HepG2 (cell line): ENCODE data around the gene SDK2. TPM values are rescaled to one million over a fixed set of nuclear protein-coding genes. Genes with fewer than 3 reads are reported as not detected.

Experiments used
- ATAC-seq: fragments of 200-7000 bp; cut with Tn5 transposase; 3 replicates; pipeline ENCODE4 v1.9.1; 2020; ENCODE audit warnings: mild to moderate bottlenecking, moderate library complexity
- BruUV-seq: library from RNA; stranded (reverse); fragments of 400-500 nt; replicated peaks from 2 replicates; lab custom pipeline; 2021; lab: Mats Ljungman, UMichigan
- CTCF ChIA-PET: fragments of 300-600 bp; formaldehyde crosslinking; extraction: SDS; loops from one replicate; lab custom pipeline; 2021; ENCODE audit warnings: low total read pairs, inconsistent platforms, low intra/inter-chr PET ratio; lab: Yijun Ruan, JAX
- POLR2A ChIA-PET: fragments of 350-600 bp; sonication (Branson Sonifier 250); formaldehyde crosslinking; loops from one replicate; lab custom pipeline; 2020; ENCODE audit warnings: antibody characterized with exemption, inconsistent platforms; lab: Yijun Ruan, JAX
- DNase-seq: peaks from one replicate; pipeline ENCODE4 v3.0.0-alpha.2; 2015; ENCODE audit warnings: low spot score
- FAIRE-seq: peaks from 3 replicates; lab custom pipeline; 2011; peaks lifted over from hg19 to GRCh38; lab: Jason Lieb, UNC
- H2AFZ ChIP-seq: one replicate; pipeline ENCODE4 v1.6.1; 2011; ENCODE audit warnings: low read length, inconsistent platforms
- H3K27ac ChIP-seq: fragments of 300-600 bp; 3 replicates; pipeline ENCODE4 v1.8.0; 2011; ENCODE audit warnings: mixed run types, mild to moderate bottlenecking, mixed read lengths, low read length, inconsistent platforms; ENCODE audit not compliant: insufficient read depth; ENCODE audit errors: extremely low read length
- H3K27me3 ChIP-seq, 2 experiments: fragments of 200-600 bp in 1 of 2; 2 replicates in 1 of 2; 3 replicates in 1 of 2; pipeline versions ENCODE4 v1.6.0 to v1.8.0; 2011; ENCODE audit warnings: low read length in 2 of 2, mild to moderate bottlenecking in 2 of 2, moderate library complexity in 2 of 2, inconsistent platforms in 1 of 2; ENCODE audit not compliant: insufficient read depth in 2 of 2, control insufficient read depth in 1 of 2
- H3K36me3 ChIP-seq, 2 experiments: fragments of 200-600 bp in 1 of 2; replicated peaks in 1 of 2; 2 replicates in 1 of 2; 3 replicates in 1 of 2; pipeline versions ENCODE4 v1.5.1 to v1.8.0; 2011; ENCODE audit warnings: low read length in 2 of 2, inconsistent platforms in 1 of 2; ENCODE audit not compliant: insufficient read depth in 2 of 2, control insufficient read depth in 1 of 2
- H3K4me1 ChIP-seq: 2 replicates; pipeline ENCODE4 v1.5.1; 2012; ENCODE audit warnings: low read length, inconsistent platforms; ENCODE audit not compliant: insufficient read depth
- H3K4me2 ChIP-seq: 2 replicates; pipeline ENCODE4 v1.6.0; 2011; ENCODE audit warnings: low read depth, low read length, inconsistent platforms
- H3K4me3 ChIP-seq, 3 experiments: fragments of 200-600 bp in 1 of 3; sonication (generic), shearing (Covaris generic) in 1 of 3; replicated peaks in 1 of 3; 2 replicates each; pipeline ENCODE4 v1.5.1; 2011 to 2016; ENCODE audit warnings: low read length in 3 of 3, inconsistent platforms in 2 of 3, low read depth in 2 of 3, mild to moderate bottlenecking in 2 of 3, control low read depth in 1 of 3, mixed read lengths in 1 of 3; ENCODE audit not compliant: insufficient read depth in 1 of 3
- H3K79me2 ChIP-seq: one replicate; pipeline ENCODE4 v1.6.1; 2011; ENCODE audit warnings: low read length, inconsistent platforms; ENCODE audit not compliant: insufficient read depth
- H3K9ac ChIP-seq: 2 replicates; pipeline ENCODE4 v1.6.0; 2011; ENCODE audit warnings: mild to moderate bottlenecking, low read depth, low read length, inconsistent platforms; ENCODE audit not compliant: insufficient read depth
- H3K9me3 ChIP-seq: 2 replicates; pipeline ENCODE4 v1.5.1; 2012; ENCODE audit warnings: mild to moderate bottlenecking, low read length
- H4K20me1 ChIP-seq: 2 replicates; pipeline ENCODE4 v1.6.0; 2011; ENCODE audit warnings: inconsistent platforms, mild to moderate bottlenecking, low read length, moderate library complexity; ENCODE audit not compliant: insufficient read depth
- HMGA1 ChIP-seq: sonication (generic); formaldehyde crosslinking; conservative IDR thresholded peaks from 2 replicates; pipeline ENCODE4 v1.4.0; 2020; ENCODE audit warnings: missing genetic modification reagents
- HNRNPK ChIP-seq: fragments of 200-400 bp; formaldehyde crosslinking; IDR thresholded peaks from 2 replicates; pipeline ENCODE4 v1.6.1; 2018; ENCODE audit warnings: low read length, low read depth, moderate library complexity, mild to moderate bottlenecking; ENCODE audit not compliant: poor library complexity, severe bottlenecking
- HNRNPLL ChIP-seq: fragments of 200-400 bp; formaldehyde crosslinking; IDR thresholded peaks from 2 replicates; pipeline ENCODE4 v1.6.1; 2017; ENCODE audit warnings: mild to moderate bottlenecking, low read depth, low read length; ENCODE audit not compliant: poor library complexity, severe bottlenecking
- MBD4 ChIP-seq: IDR thresholded peaks from 2 replicates; pipeline ENCODE4 v1.6.1; 2012; ENCODE audit warnings: low read length, inconsistent platforms, borderline replicate concordance
- SIN3A ChIP-seq: IDR thresholded peaks from 2 replicates; pipeline ENCODE4 v1.6.1; 2011; ENCODE audit warnings: low read depth, mild to moderate bottlenecking, control low read depth, low read length, borderline replicate concordance
- SRY ChIP-seq: sonication (generic); formaldehyde crosslinking; IDR thresholded peaks from 2 replicates; pipeline ENCODE4 v1.8.0; 2022; ENCODE audit warnings: mild to moderate bottlenecking, missing genetic modification reagents
- ZC3H4 ChIP-seq: sonication (generic); formaldehyde crosslinking; IDR thresholded peaks from 2 replicates; pipeline ENCODE4 v1.4.0; 2020; ENCODE audit warnings: missing genetic modification reagents, borderline replicate concordance
- ZNF382 ChIP-seq: sonication (generic); formaldehyde crosslinking; IDR thresholded peaks from 2 replicates; pipeline ENCODE4 v1.5.0; 2020; ENCODE audit warnings: missing genetic modification reagents, mild to moderate bottlenecking, borderline replicate concordance
- ZNF501 ChIP-seq: sonication (generic); formaldehyde crosslinking; IDR thresholded peaks from 2 replicates; pipeline ENCODE4 v1.5.1; 2020; ENCODE audit warnings: mild to moderate bottlenecking, moderate library complexity, missing genetic modification reagents
- ZNF557 ChIP-seq: sonication (generic); formaldehyde crosslinking; IDR thresholded peaks from 2 replicates; pipeline ENCODE4 v1.4.0; 2020; ENCODE audit warnings: missing genetic modification reagents
- ZNF772 ChIP-seq: sonication (generic); formaldehyde crosslinking; IDR thresholded peaks from 2 replicates; pipeline ENCODE4 v1.5.0; 2020; ENCODE audit warnings: mild to moderate bottlenecking, missing genetic modification reagents
- ZSCAN9 ChIP-seq: IDR thresholded peaks from 2 replicates; pipeline ENCODE4 v1.6.1; 2016; ENCODE audit warnings: borderline replicate concordance
- WGBS: methylation state at CpG from one replicate; pipeline ENCODE4 v1.1.6; 2017; ENCODE audit warnings: low lambda C conversion rate; 5-methylcytosine and 5-hydroxymethylcytosine counted together
- in situ Hi-C: cut with HindIII; loops from 2 replicates; pipeline ENCODE4 v1.10.0; 2017; ENCODE audit warnings: low pct_unique_long_range_greater_than_20kb; ENCODE audit not compliant: extremely low pct_ligation_motif_present
- intact Hi-C: fragments of 100-400 bp; cut with micrococcal nuclease; formaldehyde crosslinking; loops from one replicate; pipeline ENCODE4 v1.10.0; 2022; ENCODE audit not compliant: unreplicated experiment
- polyA plus RNA-seq, 8 experiments: library from polyadenylated mRNA; depleted of rRNA in 3 of 8; stranded (reverse) in 7 of 8; unstranded in 1 of 8; fragments of >200 nt; fragmentation: Illumina TruSeq in 4 of 8; extraction: Trizol in 4 of 8; gene quantifications; 2 replicates each; pipeline versions ENCODE4 v1.2.1 to v1.2.3, GENCODE V29; 2011 to 2016; ENCODE audit warnings: low read depth in 4 of 8, missing spikeins in 1 of 8, mixed read lengths in 1 of 8; ENCODE audit not compliant: insufficient read depth in 1 of 8
- total RNA-seq, 5 experiments: library from RNA; depleted of rRNA; stranded (reverse); fragments of >200 nt; fragmentation: Illumina TruSeq; extraction: Trizol; gene quantifications; 2 replicates each; pipeline ENCODE4 v1.2.3, GENCODE V29; 2016; ENCODE audit warnings: low read depth in 1 of 5
- TF ChIP-seq, protein P1 (sequence below): fragments of 450-650 bp; IDR thresholded peaks from 2 replicates; pipeline ENCODE4 v1.6.1; 2016
- TF ChIP-seq, protein P2 (sequence below): sonication (generic); formaldehyde crosslinking; IDR thresholded peaks from 2 replicates; pipeline ENCODE4 v1.8.1; 2023; ENCODE audit warnings: missing genetic modification reagents, mild to moderate bottlenecking, borderline replicate concordance

The SDK2 gene
- total and polyA plus RNA-seq, 2 of the 13 experiments (the other 11 are each of a cell fraction or from before 2014, with no cell fraction given): not detected

- Histone ChIP-seq H3K4me1 (peaks cover 8% of the 10 kb centered on the region; the same call in 1 of the 2 replicates), H3K36me3 (no peaks in the 10 kb centered on the region), H3K27me3 (peaks cover 12 to 69% of the 10 kb centered on the region in 2 experiments), H3K9me3 (no peaks in the 10 kb centered on the region), H3K4me2 (no peak overlapping the region), H4K20me1 (no peaks in the 10 kb centered on the region), H2AFZ (no peak overlapping the region), H3K4me3 (no peak overlapping the region), H3K27ac (no peak overlapping the region), H3K9ac (no peak overlapping the region), H3K79me2 (no peaks in the 10 kb centered on the region)
- CTCF ChIA-PET: interaction anchor here (0.6 kb wide), 1 partner anchor 587 kb away, joined by 3 read pairs; no protein-coding TSS in a partner anchor
- 41% methylated on average over 11 of the region's 11 CpGs for WGBS
- TF ChIP-seq, protein P1, sequence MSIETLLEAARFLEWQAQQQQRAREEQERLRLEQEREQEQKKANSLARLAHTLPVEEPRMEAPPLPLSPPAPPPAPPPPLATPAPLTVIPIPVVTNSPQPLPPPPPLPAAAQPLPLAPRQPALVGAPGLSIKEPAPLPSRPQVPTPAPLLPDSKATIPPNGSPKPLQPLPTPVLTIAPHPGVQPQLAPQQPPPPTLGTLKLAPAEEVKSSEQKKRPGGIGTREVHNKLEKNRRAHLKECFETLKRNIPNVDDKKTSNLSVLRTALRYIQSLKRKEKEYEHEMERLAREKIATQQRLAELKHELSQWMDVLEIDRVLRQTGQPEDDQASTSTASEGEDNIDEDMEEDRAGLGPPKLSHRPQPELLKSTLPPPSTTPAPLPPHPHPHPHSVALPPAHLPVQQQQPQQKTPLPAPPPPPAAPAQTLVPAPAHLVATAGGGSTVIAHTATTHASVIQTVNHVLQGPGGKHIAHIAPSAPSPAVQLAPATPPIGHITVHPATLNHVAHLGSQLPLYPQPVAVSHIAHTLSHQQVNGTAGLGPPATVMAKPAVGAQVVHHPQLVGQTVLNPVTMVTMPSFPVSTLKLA: peak; percentile 67
- no peak for TF ChIP-seq ZNF382
- POLR2A ChIA-PET: no interaction called here
- no peak for DNase-seq
- no peak for FAIRE-seq
- in situ Hi-C loops (loop anchor here (25.0 kb wide), 1 partner anchor 414 kb away; no protein-coding TSS in a partner anchor), intact Hi-C loops (no loop called here)
- ATAC-seq: no peak
- BruUV-seq: no TSS peak
Measured at GRCh38 chr17:73376152-73376551, 268.1 kb downstream of the SDK2 start.

DNA sequence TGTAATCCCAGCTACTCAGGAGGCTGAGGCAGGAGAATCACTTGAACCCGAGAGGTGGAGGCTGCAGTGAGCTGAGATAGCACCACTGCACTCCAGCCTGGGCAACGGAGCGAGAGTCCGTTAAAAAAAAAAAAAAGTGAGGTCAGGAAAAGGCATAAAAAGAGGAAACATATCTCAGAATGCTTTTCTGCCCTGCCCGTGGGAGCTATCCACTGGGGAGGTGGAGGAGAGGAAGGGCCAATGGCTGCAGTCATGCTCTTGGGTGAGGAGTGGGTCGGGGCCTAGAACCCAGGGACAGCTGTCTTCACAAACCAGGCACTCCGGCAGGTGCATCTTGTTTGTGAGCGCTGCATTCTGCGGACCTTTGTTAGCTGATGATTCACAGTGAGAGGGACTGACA, 272.4 kb downstream of the SDK2 start:
- Histone ChIP-seq H3K4me2 (no peak overlapping the region), H3K9me3 (no peaks in the 10 kb centered on the region), H3K4me3 (no peak overlapping the region), H3K27ac (no peak overlapping the region), H3K4me1 (peaks cover 10% of the 10 kb centered on the region), H4K20me1 (no peaks in the 10 kb centered on the region), H3K79me2 (no peaks in the 10 kb centered on the region), H3K27me3 (peaks cover 4 to 71% of the 10 kb centered on the region in 2 experiments; a peak in 4 of 5 replicates), H3K36me3 (no peaks in the 10 kb centered on the region), H2AFZ (no peak overlapping the region), H3K9ac (no peak overlapping the region)
- in situ Hi-C loops: loop anchor here (5.0 kb wide), 2 partner anchors 115 to 645 kb away; no protein-coding TSS in a partner anchor
- 33% methylated on average over 6 of the region's 9 CpGs for WGBS
- DNase-seq: no peak
- no TSS peak for BruUV-seq
- ATAC-seq: no peak
- no peak for FAIRE-seq
- CTCF ChIA-PET: interaction anchor here (5.1 kb wide), 1 partner anchor 116 kb away, joined by 159 read pairs; no protein-coding TSS in a partner anchor
- intact Hi-C loops: loop anchor here (5.0 kb wide), 1 partner anchor 170 kb away; no protein-coding TSS in a partner anchor
- POLR2A ChIA-PET: no interaction called here
- TF ChIP-seq SIN3A (no peak), ZC3H4 (CRISPR knock-in tag) (no peak), SRY (CRISPR knock-in tag) (no peak), ZSCAN9 (no peak), ZNF772 (CRISPR knock-in tag) (no peak), ZNF557 (CRISPR knock-in tag) (no peak), HNRNPLL (no peak), MBD4 (no peak), ZNF501 (CRISPR knock-in tag) (no peak), HMGA1 (CRISPR knock-in tag) (no peak), HNRNPK (no peak)
- TF ChIP-seq, protein P2, sequence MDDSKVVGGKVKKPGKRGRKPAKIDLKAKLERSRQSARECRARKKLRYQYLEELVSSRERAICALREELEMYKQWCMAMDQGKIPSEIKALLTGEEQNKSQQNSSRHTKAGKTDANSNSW (CRISPR knock-in tag): no peak
